Ishikawa (cell line): Measurements from ENCODE around the gene ANKRD44.

ENCODE experiments used
- CEBPB ChIP-seq: IDR thresholded peaks from 2 replicates; pipeline ENCODE4 v1.6.1; 2012
- CREB1 ChIP-seq: IDR thresholded peaks from 2 replicates; pipeline ENCODE4 v1.6.1; 2012; ENCODE audit warnings: low read depth
- EGR1 ChIP-seq: IDR thresholded peaks from 2 replicates; pipeline ENCODE4 v1.6.1; 2012
- EP300 ChIP-seq: IDR thresholded peaks from 2 replicates; pipeline ENCODE4 v1.6.1; 2012; ENCODE audit warnings: borderline replicate concordance
- FOXM1 ChIP-seq: IDR thresholded peaks from 2 replicates; pipeline ENCODE4 v1.6.1; 2012; ENCODE audit warnings: low read depth, borderline replicate concordance
- NFIC ChIP-seq: IDR thresholded peaks from 2 replicates; pipeline ENCODE4 v1.6.1; 2012
- RAD21 ChIP-seq: IDR thresholded peaks from 2 replicates; pipeline ENCODE4 v1.6.1; 2012; ENCODE audit warnings: low read depth
- TAF1 ChIP-seq: IDR thresholded peaks from 2 replicates; pipeline ENCODE4 v1.6.1; 2012; ENCODE audit warnings: low read depth, mild to moderate bottlenecking
- TCF12 ChIP-seq: IDR thresholded peaks from 2 replicates; pipeline ENCODE4 v1.6.1; 2012; ENCODE audit warnings: low read depth
- TEAD4 ChIP-seq: IDR thresholded peaks from 2 replicates; pipeline ENCODE4 v1.6.1; 2012
- YY1 ChIP-seq: IDR thresholded peaks from 2 replicates; pipeline ENCODE4 v1.6.1; 2012; ENCODE audit warnings: low read depth
- ZBTB7A ChIP-seq: IDR thresholded peaks from 2 replicates; pipeline ENCODE4 v1.6.1; 2012; ENCODE audit warnings: low read depth
- TF ChIP-seq, protein P1 (sequence below): IDR thresholded peaks from 2 replicates; pipeline ENCODE4 v1.6.1; 2012
- TF ChIP-seq, protein P2 (sequence below): IDR thresholded peaks from 2 replicates; pipeline ENCODE4 v1.6.1; 2012; ENCODE audit warnings: low read depth, mild to moderate bottlenecking
- TF ChIP-seq, protein P3 (sequence below): IDR thresholded peaks from 2 replicates; pipeline ENCODE4 v1.6.1; 2012

The ANKRD44 gene

GRCh38 chr2:197122821-197123220 lies 187.8 kb downstream of the ANKRD44 start:
- TF ChIP-seq, protein P1, sequence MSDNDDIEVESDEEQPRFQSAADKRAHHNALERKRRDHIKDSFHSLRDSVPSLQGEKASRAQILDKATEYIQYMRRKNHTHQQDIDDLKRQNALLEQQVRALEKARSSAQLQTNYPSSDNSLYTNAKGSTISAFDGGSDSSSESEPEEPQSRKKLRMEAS: no peak
- TF ChIP-seq CREB1: no peak
- TF ChIP-seq, protein P2, sequence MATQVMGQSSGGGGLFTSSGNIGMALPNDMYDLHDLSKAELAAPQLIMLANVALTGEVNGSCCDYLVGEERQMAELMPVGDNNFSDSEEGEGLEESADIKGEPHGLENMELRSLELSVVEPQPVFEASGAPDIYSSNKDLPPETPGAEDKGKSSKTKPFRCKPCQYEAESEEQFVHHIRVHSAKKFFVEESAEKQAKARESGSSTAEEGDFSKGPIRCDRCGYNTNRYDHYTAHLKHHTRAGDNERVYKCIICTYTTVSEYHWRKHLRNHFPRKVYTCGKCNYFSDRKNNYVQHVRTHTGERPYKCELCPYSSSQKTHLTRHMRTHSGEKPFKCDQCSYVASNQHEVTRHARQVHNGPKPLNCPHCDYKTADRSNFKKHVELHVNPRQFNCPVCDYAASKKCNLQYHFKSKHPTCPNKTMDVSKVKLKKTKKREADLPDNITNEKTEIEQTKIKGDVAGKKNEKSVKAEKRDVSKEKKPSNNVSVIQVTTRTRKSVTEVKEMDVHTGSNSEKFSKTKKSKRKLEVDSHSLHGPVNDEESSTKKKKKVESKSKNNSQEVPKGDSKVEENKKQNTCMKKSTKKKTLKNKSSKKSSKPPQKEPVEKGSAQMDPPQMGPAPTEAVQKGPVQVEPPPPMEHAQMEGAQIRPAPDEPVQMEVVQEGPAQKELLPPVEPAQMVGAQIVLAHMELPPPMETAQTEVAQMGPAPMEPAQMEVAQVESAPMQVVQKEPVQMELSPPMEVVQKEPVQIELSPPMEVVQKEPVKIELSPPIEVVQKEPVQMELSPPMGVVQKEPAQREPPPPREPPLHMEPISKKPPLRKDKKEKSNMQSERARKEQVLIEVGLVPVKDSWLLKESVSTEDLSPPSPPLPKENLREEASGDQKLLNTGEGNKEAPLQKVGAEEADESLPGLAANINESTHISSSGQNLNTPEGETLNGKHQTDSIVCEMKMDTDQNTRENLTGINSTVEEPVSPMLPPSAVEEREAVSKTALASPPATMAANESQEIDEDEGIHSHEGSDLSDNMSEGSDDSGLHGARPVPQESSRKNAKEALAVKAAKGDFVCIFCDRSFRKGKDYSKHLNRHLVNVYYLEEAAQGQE: no peak
- no peak for TF ChIP-seq YY1
- TF ChIP-seq, protein P3, sequence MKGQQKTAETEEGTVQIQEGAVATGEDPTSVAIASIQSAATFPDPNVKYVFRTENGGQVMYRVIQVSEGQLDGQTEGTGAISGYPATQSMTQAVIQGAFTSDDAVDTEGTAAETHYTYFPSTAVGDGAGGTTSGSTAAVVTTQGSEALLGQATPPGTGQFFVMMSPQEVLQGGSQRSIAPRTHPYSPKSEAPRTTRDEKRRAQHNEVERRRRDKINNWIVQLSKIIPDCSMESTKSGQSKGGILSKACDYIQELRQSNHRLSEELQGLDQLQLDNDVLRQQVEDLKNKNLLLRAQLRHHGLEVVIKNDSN: no peak
- no peak for TF ChIP-seq TCF12
- no peak for TF ChIP-seq RAD21
- no peak for TF ChIP-seq ZBTB7A
- no peak for TF ChIP-seq EGR1
- TF ChIP-seq FOXM1: no peak
- TF ChIP-seq TEAD4: no peak
- no peak for TF ChIP-seq NFIC

DNA sequence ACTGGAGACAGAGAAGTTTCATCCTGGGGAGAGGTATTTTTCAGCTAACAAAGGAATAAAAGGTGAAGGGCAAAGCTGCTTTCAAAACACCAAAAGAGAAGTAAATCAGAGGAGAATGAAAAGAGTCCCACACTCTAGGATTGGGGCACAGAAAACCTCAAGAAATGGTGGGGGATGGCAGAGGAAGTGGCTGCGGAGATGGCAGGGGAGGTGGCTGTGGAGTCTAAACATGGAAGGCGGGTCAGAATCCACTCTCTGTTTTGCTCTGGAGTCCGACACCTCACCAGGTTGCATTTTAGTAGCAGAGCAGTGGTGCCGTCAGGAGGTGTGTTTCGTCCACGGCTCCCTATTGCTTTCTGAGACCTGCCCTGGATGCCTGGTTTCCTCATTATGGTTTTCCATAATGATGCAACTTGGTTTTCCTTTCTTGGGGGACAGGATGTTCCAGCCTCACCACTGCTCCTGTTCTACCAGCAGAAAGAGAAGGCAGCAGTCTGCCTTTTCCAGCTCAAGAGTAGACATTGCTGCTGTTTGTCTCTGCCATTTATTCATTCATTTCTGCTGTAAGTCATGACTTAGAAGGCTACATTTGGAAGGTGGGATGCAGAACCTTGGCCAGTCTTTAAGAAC lies 188.7 kb downstream of the ANKRD44 start:
- no peak for TF ChIP-seq CREB1
- no peak for TF ChIP-seq FOXM1
- TF ChIP-seq TCF12: no peak
- no peak for TF ChIP-seq TAF1
- TF ChIP-seq EGR1: no peak
- no peak for TF ChIP-seq EP300
- TF ChIP-seq RAD21: no peak
- TF ChIP-seq, protein P2: no peak
- no peak for TF ChIP-seq YY1
- no peak for TF ChIP-seq NFIC
- no peak for TF ChIP-seq TEAD4
- no peak for TF ChIP-seq ZBTB7A
- no peak for TF ChIP-seq CEBPB
- TF ChIP-seq, protein P3: no peak

DNA sequence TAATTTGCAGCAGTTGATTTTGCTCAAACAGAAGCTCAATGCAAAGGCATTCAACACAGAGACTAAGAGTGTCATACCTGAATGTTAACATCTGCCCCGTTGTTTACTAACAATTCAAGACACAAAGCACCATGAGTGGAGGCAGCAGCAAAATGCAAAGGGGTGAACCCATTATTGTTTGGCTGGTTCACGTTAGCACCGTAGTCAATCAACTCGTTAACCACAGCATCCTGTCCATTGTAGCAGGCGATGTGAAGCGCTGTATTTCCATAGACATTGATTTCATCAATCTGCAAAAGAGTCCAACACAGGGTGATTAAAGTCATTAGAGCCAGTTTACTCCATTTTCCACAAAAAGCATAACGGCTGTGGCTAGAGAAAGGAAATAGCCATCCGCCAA lies 189.3 kb downstream of the ANKRD44 start:
- TF ChIP-seq TAF1 (no peak), NFIC (no peak), TCF12 (no peak), ZBTB7A (no peak), YY1 (no peak), CEBPB (no peak), EP300 (no peak), RAD21 (no peak), FOXM1 (no peak), CREB1 (no peak), TEAD4 (no peak), EGR1 (no peak)
- TF ChIP-seq, protein P3: no peak
- TF ChIP-seq, protein P2: no peak
- TF ChIP-seq, protein P1: no peak

- TF ChIP-seq EP300 (no peak), FOXM1 (no peak), TAF1 (no peak), ZBTB7A (no peak)
- TF ChIP-seq, protein P2: no peak
- TF ChIP-seq, protein P3: no peak
- TF ChIP-seq, protein P1: no peak
These were observed 194.2 kb downstream of the ANKRD44 start for GRCh38 chr2:197116306-197116879.
